Measurements from ENCODE around the gene SLC4A3.
A peak's percentile ranks its signal among the peaks of the same experiment; 100 is the strongest.
"Not testable (repeated sequence)": the region's sequence is repeated elsewhere in the genome, so short reads cannot be mapped to it uniquely, and the experiment has no call there.

The SLC4A3 gene

DNA sequence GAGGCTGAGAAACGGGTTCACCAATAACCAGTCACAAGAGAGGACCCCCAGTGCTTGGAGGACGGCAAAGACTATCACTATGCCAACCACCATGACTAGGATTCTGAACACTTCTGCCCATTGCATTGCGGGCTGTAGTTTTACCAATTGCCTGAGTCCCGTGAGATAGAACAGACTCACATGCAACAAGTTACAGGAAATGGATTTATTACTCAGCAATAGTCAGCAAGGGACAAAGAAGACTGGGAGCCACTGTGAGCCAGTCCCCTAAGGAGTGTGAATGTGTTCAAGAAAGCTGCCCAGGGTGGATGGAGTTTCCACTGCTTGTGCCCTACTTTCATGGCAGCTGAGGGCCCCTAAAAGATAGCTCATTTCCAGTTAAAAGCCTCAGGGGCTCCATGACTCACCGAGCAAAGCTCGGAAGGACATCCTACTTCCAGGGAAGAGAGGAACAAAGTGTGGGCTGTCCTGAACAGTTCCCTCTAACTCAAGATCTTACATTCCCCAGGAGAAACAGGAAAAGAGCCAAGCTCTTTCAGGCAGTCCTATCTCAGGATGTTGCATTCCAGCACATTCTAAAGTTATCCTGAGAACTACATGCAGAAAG is 54.4 kb downstream of the SLC4A3 start:
- no peak for DNase-seq

DNA sequence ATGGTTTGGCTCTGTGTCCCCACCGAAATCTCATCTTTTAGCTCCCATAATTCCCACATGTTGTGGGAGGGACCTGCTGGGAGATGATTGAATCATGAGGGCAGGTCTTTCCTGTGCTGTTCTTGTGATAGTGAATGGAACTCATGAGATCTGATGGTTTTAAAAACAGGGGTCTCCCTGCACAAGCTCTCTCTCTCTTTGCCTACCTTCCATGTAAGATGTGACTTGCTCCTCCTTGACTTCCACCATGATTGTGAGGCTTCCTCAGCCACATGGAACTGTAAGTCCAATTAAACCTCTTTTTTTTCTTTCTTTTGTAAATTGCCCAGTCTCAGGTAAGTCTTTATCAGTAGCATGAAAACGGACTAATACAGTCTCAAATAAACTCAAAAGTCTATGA is 56.0 kb downstream of the SLC4A3 start:
- DNase-seq = not testable (repeated sequence)

DNA sequence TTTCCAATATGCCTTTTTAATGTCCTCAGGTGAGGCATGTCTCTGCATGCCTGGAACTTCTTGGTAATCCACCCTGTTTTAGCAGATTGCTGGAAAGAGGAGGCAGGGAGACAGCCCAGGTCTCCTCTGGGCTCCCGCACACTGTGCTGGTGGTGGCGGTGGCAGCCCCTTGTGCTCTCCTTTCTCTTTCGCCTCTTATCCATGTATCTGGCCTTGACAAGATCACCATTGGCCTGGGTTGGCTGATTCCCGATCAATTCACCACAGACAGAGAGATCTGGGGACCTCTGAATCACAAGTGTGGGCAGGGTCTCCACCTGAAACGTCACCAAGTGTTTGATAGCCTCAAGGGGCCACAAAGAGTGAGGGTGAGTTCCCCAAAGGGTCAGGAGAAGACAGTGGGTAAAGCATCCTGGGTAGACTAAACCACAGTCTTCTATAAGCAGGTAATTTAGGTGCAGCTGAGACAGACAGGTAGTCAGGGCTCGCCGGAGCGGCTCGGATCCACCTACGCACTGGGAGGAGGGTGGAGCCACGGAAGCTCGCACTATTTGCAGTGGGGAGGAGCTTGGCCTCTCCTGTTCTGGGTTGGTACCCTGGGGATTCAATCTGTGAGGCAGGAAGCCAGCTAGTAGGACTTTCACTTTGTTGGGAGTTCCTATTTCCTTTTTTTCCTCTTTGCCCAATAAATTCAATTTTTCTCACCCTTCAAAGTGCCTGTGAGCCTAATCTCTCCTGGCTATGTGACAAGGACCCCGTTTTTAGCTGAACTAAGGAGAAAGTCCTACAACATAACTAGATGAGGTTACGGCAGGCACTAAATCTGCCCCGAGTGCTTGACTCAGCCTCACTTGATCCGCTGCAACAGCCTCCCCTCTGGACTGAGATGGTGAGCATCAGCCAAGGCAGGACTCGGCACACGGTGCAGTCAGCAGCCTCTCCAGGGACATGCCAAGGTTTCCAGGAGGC is 57.6 kb downstream of the SLC4A3 start:
- no peak for DNase-seq

DNA sequence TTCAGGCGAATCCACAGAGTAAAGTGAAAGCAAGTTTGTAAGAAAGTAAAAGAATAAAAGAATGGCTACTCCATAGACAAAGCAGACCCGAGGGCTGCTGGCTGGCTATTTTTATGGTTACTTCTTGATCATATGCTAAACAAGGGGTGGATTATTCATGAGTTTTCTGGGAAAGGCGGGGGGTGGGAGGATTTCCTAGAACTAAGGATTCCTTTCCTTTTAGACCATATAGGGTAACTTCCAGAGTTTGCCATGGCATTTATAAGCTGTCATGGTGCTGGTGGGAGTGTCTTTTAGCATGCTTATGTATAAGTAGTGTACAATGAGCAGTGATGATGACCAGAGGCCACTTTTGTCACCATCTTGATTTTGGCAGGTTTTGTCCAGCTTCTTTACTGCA is 59.8 kb downstream of the SLC4A3 start:
- no peak for DNase-seq

- no peak for DNase-seq
These were observed 60.6 kb downstream of the SLC4A3 start for GRCh38 chr2:219687882-219688559.

- DNase-seq = no peak
These were observed 61.4 kb downstream of the SLC4A3 start for GRCh38 chr2:219688560-219689445.

DNA sequence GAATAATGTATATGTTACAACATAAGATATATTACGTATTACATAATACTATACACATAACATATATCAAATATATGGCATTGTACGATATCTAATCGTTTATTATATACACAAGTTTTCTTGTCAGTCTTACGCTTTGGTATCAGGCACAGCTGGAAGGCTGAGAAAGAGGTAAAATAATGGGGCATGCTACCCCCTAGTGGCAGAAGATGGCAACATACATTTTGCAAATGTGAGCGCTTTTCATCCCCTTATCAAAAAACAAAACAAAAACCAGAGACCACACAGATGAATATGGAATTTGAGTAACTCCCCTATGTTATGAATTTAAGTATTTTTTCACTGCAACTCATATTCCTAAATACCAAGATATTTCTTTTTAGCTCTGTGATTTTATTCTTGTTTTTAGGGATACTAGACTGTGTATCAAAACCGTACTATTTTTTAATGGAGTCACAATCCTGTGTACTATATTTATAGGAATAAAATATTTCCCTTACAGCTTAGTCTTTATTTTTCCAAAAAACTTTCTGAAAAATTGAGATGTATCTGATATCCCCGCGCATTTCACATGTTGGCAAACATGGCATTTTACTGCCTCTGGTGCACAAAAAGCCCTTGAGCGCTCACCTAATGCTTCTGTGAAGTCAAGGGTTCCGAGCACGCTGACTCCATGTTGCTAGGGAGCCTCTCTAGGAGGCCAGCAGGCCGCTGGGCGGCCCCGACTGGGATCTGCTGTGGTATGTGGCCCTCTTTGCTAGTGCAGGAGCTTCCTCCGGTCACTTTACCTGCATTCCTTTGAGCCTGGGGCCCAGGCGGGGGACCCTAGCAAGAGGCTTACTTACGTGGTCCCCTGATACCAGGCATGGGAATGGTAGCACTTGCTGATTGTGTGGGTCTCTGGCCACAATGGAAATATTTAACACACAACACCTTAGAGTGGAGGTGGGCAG is 62.5 kb downstream of the SLC4A3 start:
- peak in 1 of 2 donors; percentile 53 for DNase-seq

- DNase-seq = no peak
These were observed 64.1 kb downstream of the SLC4A3 start for GRCh38 chr2:219691571-219691970.

Measured in hippocampal formation (tissue), 2 donors.